ENCODE measurements around the gene SOCS3.
"Not testable (repeated sequence)": the region's sequence is repeated elsewhere in the genome, so short reads cannot be mapped to it uniquely, and the experiment has no call there.

Gene SOCS3

GRCh38 chr17:78337244-78338109, 22.4 kb downstream of the SOCS3 start:
- peak; percentile 98 for FAIRE-seq
- no peak for DNase-seq (ENCODE audit: extremely low spot score, insufficient read length, low read depth)

GRCh38 chr17:78335209-78335608, 24.7 kb downstream of the SOCS3 start:
- DNase-seq (ENCODE audit: extremely low spot score, insufficient read length, low read depth): no peak
- no peak for FAIRE-seq

- peak; percentile 38 for FAIRE-seq
- no peak for DNase-seq (ENCODE audit: extremely low spot score, insufficient read length, low read depth)
Observed at GRCh38 chr17:78332991-78333390, 26.9 kb downstream of the SOCS3 start.

- DNase-seq (ENCODE audit: extremely low spot score, insufficient read length, low read depth); FAIRE-seq: not testable (repeated sequence)
Observed at GRCh38 chr17:78331355-78331754, 28.5 kb downstream of the SOCS3 start.

- FAIRE-seq (no peak), DNase-seq (ENCODE audit: extremely low spot score, insufficient read length, low read depth) (no peak)
Observed at GRCh38 chr17:78330570-78331224, 29.2 kb downstream of the SOCS3 start.

- DNase-seq (ENCODE audit: extremely low spot score, insufficient read length, low read depth) (no peak), FAIRE-seq (no peak)
Observed at GRCh38 chr17:78329263-78330059, 30.4 kb downstream of the SOCS3 start.

GRCh38 chr17:78327880-78328279, 32.0 kb downstream of the SOCS3 start:
- DNase-seq (ENCODE audit: extremely low spot score, insufficient read length, low read depth) (no peak), FAIRE-seq (no peak)

GRCh38 chr17:78325076-78325687, 34.7 kb downstream of the SOCS3 start:
- DNase-seq (ENCODE audit: extremely low spot score, insufficient read length, low read depth) (no peak), FAIRE-seq (no peak)

GRCh38 chr17:78324391-78325075, 35.3 kb downstream of the SOCS3 start:
- DNase-seq (ENCODE audit: extremely low spot score, insufficient read length, low read depth): no peak
- no peak for FAIRE-seq

- DNase-seq (ENCODE audit: extremely low spot score, insufficient read length, low read depth): no peak
Observed at GRCh38 chr17:78323826-78324390, 36.0 kb downstream of the SOCS3 start.

GRCh38 chr17:78322858-78323455, 36.9 kb downstream of the SOCS3 start:
- FAIRE-seq: no peak
- DNase-seq (ENCODE audit: extremely low spot score, insufficient read length, low read depth): no peak

More at GRCh38 chr17:78323826-78324390, 36.0 kb downstream of the SOCS3 start:
- FAIRE-seq: no peak

- FAIRE-seq: no peak
- no peak for DNase-seq (ENCODE audit: extremely low spot score, insufficient read length, low read depth)
Observed at GRCh38 chr17:78322327-78322857, 37.5 kb downstream of the SOCS3 start.

GRCh38 chr17:78318843-78319242, 41.0 kb downstream of the SOCS3 start:
- DNase-seq (ENCODE audit: extremely low spot score, insufficient read length, low read depth): no peak
- no peak for FAIRE-seq

GRCh38 chr17:78318407-78318806, 41.5 kb downstream of the SOCS3 start:
- no peak for FAIRE-seq

GRCh38 chr17:78317794-78318400, 42.0 kb downstream of the SOCS3 start:
- no peak for FAIRE-seq
- DNase-seq (ENCODE audit: extremely low spot score, insufficient read length, low read depth): no peak

More at GRCh38 chr17:78318407-78318806, 41.5 kb downstream of the SOCS3 start:
- no peak for DNase-seq (ENCODE audit: extremely low spot score, insufficient read length, low read depth)

GRCh38 chr17:78316867-78317789, 42.7 kb downstream of the SOCS3 start:
- FAIRE-seq (peak; percentile 86), DNase-seq (ENCODE audit: extremely low spot score, insufficient read length, low read depth) (no peak)
